SK-N-SH (cell line): ENCODE measurements around the gene MTCH2. TPM values are rescaled to one million over a fixed set of nuclear protein-coding genes. Genes with fewer than 3 reads are reported as not detected.

Experiments
- CTCF ChIA-PET: fragments of 300-600, 350-600 bp; formaldehyde crosslinking; extraction: SDS; loops from one replicate; lab custom pipeline; 2021; lab: Yijun Ruan, JAX
- POLR2A ChIA-PET: fragments of 350-600 bp; sonication (Branson Sonifier 250); formaldehyde crosslinking; extraction: SDS; loops from one replicate; lab custom pipeline; 2020; ENCODE audit warnings: antibody characterized with exemption, inconsistent platforms; lab: Yijun Ruan, JAX
- DNase-seq: peaks from one replicate; pipeline ENCODE4 v3.0.0; 2012
- H2AFZ ChIP-seq: fragments of 200-600 bp; sonication (generic); 2 replicates; pipeline ENCODE4 v1.8.1; 2016; ENCODE audit warnings: antibody characterized with exemption, mild to moderate bottlenecking, low read depth
- H3F3A ChIP-seq: fragments of 200-600 bp; sonication (generic); replicated peaks from 2 replicates; pipeline ENCODE3; 2016; ENCODE audit warnings: antibody characterized with exemption, mild to moderate bottlenecking; ENCODE audit not compliant: insufficient read depth
- H3K27ac ChIP-seq, 2 experiments: fragments of 200-500 bp in 1 of 2; fragments of 200-600 bp in 1 of 2; sonication (Bioruptor generic) in 1 of 2; sonication (generic), shearing (Covaris generic) in 1 of 2; 2 replicates each; pipeline versions ENCODE4 v1.5.1 to v1.6.1; 2014 to 2016; ENCODE audit warnings: low read depth in 2 of 2, inconsistent platforms in 1 of 2, low read length in 1 of 2, mild to moderate bottlenecking in 1 of 2, mixed read lengths in 1 of 2
- H3K27me3 ChIP-seq: fragments of 200-600 bp; sonication (generic), shearing (Covaris generic); 2 replicates; pipeline ENCODE4 v1.6.1; 2016; ENCODE audit warnings: mixed run types; ENCODE audit not compliant: insufficient read depth
- H3K36me3 ChIP-seq, 2 experiments: fragments of 200-500 bp in 1 of 2; fragments of 200-600 bp in 1 of 2; sonication (Bioruptor generic) in 1 of 2; sonication (generic) in 1 of 2; replicated peaks in 1 of 2; 2 replicates each; pipeline versions ENCODE3 to v1.5.1; 2014 to 2016; ENCODE audit warnings: low read length in 1 of 2, mild to moderate bottlenecking in 1 of 2; ENCODE audit not compliant: insufficient read depth in 2 of 2, control insufficient read depth in 1 of 2
- H3K4me1 ChIP-seq, 2 experiments: fragments of 200-500 bp in 1 of 2; fragments of 200-600 bp in 1 of 2; sonication (Bioruptor generic) in 1 of 2; sonication (generic), shearing (Covaris generic) in 1 of 2; 2 replicates each; pipeline versions ENCODE4 v1.5.1 to v1.6.1; 2014 to 2016; ENCODE audit warnings: low read depth in 1 of 2, low read length in 1 of 2, mixed run types in 1 of 2; ENCODE audit not compliant: insufficient read depth in 2 of 2, control insufficient read depth in 1 of 2
- H3K4me2 ChIP-seq: fragments of 200-600 bp; sonication (generic), shearing (Covaris generic); 2 replicates; pipeline ENCODE4 v1.6.1; 2017; ENCODE audit warnings: mixed run types
- H3K4me3 ChIP-seq, 2 experiments: fragments of 200-500 bp in 1 of 2; fragments of 200-600 bp in 1 of 2; sonication (Bioruptor generic) in 1 of 2; sonication (generic), shearing (Covaris generic) in 1 of 2; 2 replicates each; pipeline versions ENCODE4 v1.5.1 to v1.8.1; 2014 to 2016; ENCODE audit warnings: low read depth in 2 of 2, inconsistent platforms in 1 of 2, low read length in 1 of 2, mild to moderate bottlenecking in 1 of 2, mixed read lengths in 1 of 2, moderate library complexity in 1 of 2
- H3K79me2 ChIP-seq: fragments of 200-600 bp; sonication (generic); 2 replicates; pipeline ENCODE4 v1.8.1; 2017; ENCODE audit warnings: mild to moderate bottlenecking; ENCODE audit not compliant: insufficient read depth
- H3K9ac ChIP-seq: fragments of 200-600 bp; sonication (generic); 2 replicates; pipeline ENCODE4 v1.6.1; 2017; ENCODE audit warnings: mixed run types
- H3K9me2 ChIP-seq: fragments of 200-600 bp; sonication (generic); 2 replicates; pipeline ENCODE4 v1.6.1; 2017; ENCODE audit warnings: mixed run types
- H3K9me3 ChIP-seq: fragments of 200-600 bp; sonication (generic); 2 replicates; pipeline ENCODE4 v1.6.1; 2017; ENCODE audit warnings: mixed run types, mild to moderate bottlenecking, moderate library complexity
- H4K20me1 ChIP-seq: fragments of 200-600 bp; sonication (generic); 2 replicates; pipeline ENCODE4 v1.6.1; 2017; ENCODE audit warnings: mild to moderate bottlenecking, mixed run types; ENCODE audit not compliant: insufficient read depth
- CHD2 ChIP-seq: fragments of 150-350 bp; IDR thresholded peaks from 2 replicates; pipeline ENCODE4 v1.6.1; 2018; ENCODE audit warnings: low read length; ENCODE audit not compliant: partially characterized antibody
- ELF1 ChIP-seq: IDR thresholded peaks from 2 replicates; pipeline ENCODE4 v1.4.0; 2012
- EZH2phosphoT487 ChIP-seq: fragments of 200-600 bp; sonication (generic); IDR thresholded peaks from 2 replicates; pipeline ENCODE4 v1.6.1; 2017; ENCODE audit warnings: low read depth, mixed run types, mild to moderate bottlenecking, antibody characterized with exemption, moderate library complexity, borderline replicate concordance
- FOSL2 ChIP-seq: IDR thresholded peaks from 2 replicates; pipeline ENCODE4 v1.4.0; 2012; ENCODE audit warnings: low read depth, mild to moderate bottlenecking, moderate library complexity, borderline replicate concordance
- FOXM1 ChIP-seq: IDR thresholded peaks from 2 replicates; pipeline ENCODE4 v1.4.0; 2012; ENCODE audit warnings: low read depth, mild to moderate bottlenecking
- GATA2 ChIP-seq: sonication (generic); formaldehyde crosslinking; IDR thresholded peaks from 2 replicates; pipeline ENCODE4 v1.5.0; 2020; ENCODE audit warnings: mild to moderate bottlenecking, missing genetic modification reagents
- IRF3 ChIP-seq: fragments of 150-350 bp; IDR thresholded peaks from 2 replicates; pipeline ENCODE4 v1.6.1; 2016; ENCODE audit warnings: mild to moderate bottlenecking, low read depth, low read length
- MAX ChIP-seq: IDR thresholded peaks from 2 replicates; pipeline ENCODE4 v1.4.0; 2012; ENCODE audit warnings: low read depth
- NRF1 ChIP-seq: IDR thresholded peaks from 2 replicates; pipeline ENCODE4 v1.6.1; 2012; ENCODE audit warnings: low read depth, mild to moderate bottlenecking, low read length
- PBX3 ChIP-seq: IDR thresholded peaks from 2 replicates; pipeline ENCODE4; 2012
- RAD21 ChIP-seq: IDR thresholded peaks from 2 replicates; pipeline ENCODE4 v1.6.1; 2012; ENCODE audit warnings: mild to moderate bottlenecking, low read length
- REST ChIP-seq: IDR thresholded peaks from 2 replicates; pipeline ENCODE4 v1.6.1; 2012; ENCODE audit warnings: mild to moderate bottlenecking, low read depth, low read length, moderate library complexity
- RFX5 ChIP-seq: IDR thresholded peaks from 2 replicates; pipeline ENCODE4 v1.6.1; 2012; ENCODE audit warnings: mild to moderate bottlenecking, improper control_type of control experiment, low read length
- SIN3A ChIP-seq: IDR thresholded peaks from 2 replicates; pipeline ENCODE4 v1.6.1; 2012; ENCODE audit warnings: low read depth, mild to moderate bottlenecking, low read length, moderate library complexity, borderline replicate concordance
- TAF1 ChIP-seq: IDR thresholded peaks from 2 replicates; pipeline ENCODE4 v1.6.1; 2012; ENCODE audit warnings: low read depth, mild to moderate bottlenecking, low read length, moderate library complexity, borderline replicate concordance
- TCF12 ChIP-seq: IDR thresholded peaks from 2 replicates; pipeline ENCODE4 v1.4.0; 2012
- YY1 ChIP-seq: IDR thresholded peaks from 2 replicates; pipeline ENCODE4 v1.4.0; 2012; ENCODE audit warnings: low read depth, mild to moderate bottlenecking
- WGBS: methylation state at CpG from one replicate; pipeline ENCODE4 v1.1.6; 2017; ENCODE audit warnings: low lambda C conversion rate; 5-methylcytosine and 5-hydroxymethylcytosine counted together
- polyA plus RNA-seq, 3 experiments: library from polyadenylated mRNA; depleted of rRNA; stranded (reverse); fragments of >200 nt; gene quantifications; 2 replicates each; pipeline ENCODE4 v1.2.3, GENCODE V29; 2012

The MTCH2 gene
- polyA plus RNA-seq, 1 of the 3 experiments (the other 2 are of a cell fraction): 132 TPM

GRCh38 chr11:47583844-47584243, 58.5 kb downstream of the MTCH2 start:
- Histone ChIP-seq H3K4me3 (no peak overlapping the region), H3K9ac (no peak overlapping the region), H3K36me3 (peaks cover 34 to 38% of the 10 kb centered on the region in 2 experiments), H3K79me2 (peaks cover 24% of the 10 kb centered on the region), H3K27ac (no peak overlapping the region), H3F3A (no peaks in the 10 kb centered on the region), H4K20me1 (no peaks in the 10 kb centered on the region), H3K27me3 (no peaks in the 10 kb centered on the region), H3K9me2 (no peaks in the 10 kb centered on the region), H3K4me2 (no peak overlapping the region), H3K4me1 (peaks cover 0 to 9% of the 10 kb centered on the region in 2 experiments; a peak in 3 of 4 replicates), H2AFZ (no peak overlapping the region), H3K9me3 (no peaks in the 10 kb centered on the region)
- ChIA-PET POLR2A (no interaction called here), CTCF (no interaction called here)
- no peak for DNase-seq
- WGBS: 93% methylated on average over 5 of the region's 5 CpGs
- TF ChIP-seq RFX5 (no peak), PBX3 (no peak), MAX (no peak), GATA2 (CRISPR knock-in tag) (no peak), ELF1 (no peak), NRF1 (no peak), RAD21 (no peak), FOXM1 (no peak), TAF1 (no peak), CHD2 (no peak), SIN3A (no peak), TCF12 (no peak), EZH2phosphoT487 (no peak)

- H3K4me2 ChIP-seq: peak within 1 kb of the TSS; percentile 94
- H2AFZ ChIP-seq: peak within 1 kb of the TSS; percentile 84
- peak within 1 kb of the TSS; percentile 69 to 94 for H3K27ac ChIP-seq
- 1% methylated on average over 47 of the region's 72 CpGs for WGBS
- DNase-seq: peak; percentile 94
- ChIA-PET POLR2A (interaction anchor here (0.5 to 2.2 kb wide), 7 partner anchors 10 to 643 kb away, joined by 3 to 18 read pairs (median 3); partner anchors contain the start of genes CSTPP1 and PTPMT1), CTCF (interaction anchor here (1.6 to 2.5 kb wide), 2 partner anchors 11 to 26 kb away, joined by 5 to 14 read pairs; partner anchors contain the start of gene CELF1)
- peak within 1 kb of the TSS; percentile 92 for H3K9ac ChIP-seq
- H3F3A ChIP-seq: peaks cover 7% of the 10 kb centered on the region
- no peaks in the 10 kb centered on the region for H3K9me2 ChIP-seq
- H3K36me3 ChIP-seq: peaks cover 35 to 65% of the 10 kb centered on the region in 2 experiments
- H3K4me1 ChIP-seq: peaks cover 13 to 21% of the 10 kb centered on the region in 2 experiments; a peak in 3 of 4 replicates
- H3K9me3 ChIP-seq: no peaks in the 10 kb centered on the region
- H4K20me1 ChIP-seq: no peaks in the 10 kb centered on the region
- H3K27me3 ChIP-seq: no peaks in the 10 kb centered on the region
- peak within 1 kb of the TSS; percentile 90 to 98 for H3K4me3 ChIP-seq
- peaks cover 64% of the 10 kb centered on the region for H3K79me2 ChIP-seq
- TF ChIP-seq MAX: peak; percentile 96
- no peak for TF ChIP-seq RFX5
- no peak for TF ChIP-seq FOSL2
- TF ChIP-seq TAF1: peak; percentile 98
- no peak for TF ChIP-seq EZH2phosphoT487
- TF ChIP-seq NRF1: no peak
- peak; percentile 79 for TF ChIP-seq REST
- peak; percentile 97 for TF ChIP-seq YY1
- TF ChIP-seq PBX3: no peak
- TF ChIP-seq IRF3: 0 out of 2 replicates have a peak, but pooled peaks have one; percentile 18
These were observed 63.5 kb downstream of the MTCH2 start, which contains the start of the genes KBTBD4 and NDUFS3 for GRCh38 chr11:47578524-47579494. TSS of gene KBTBD4 (minus strand) at chr11:47578970. CDS start at chr11:47578951, 19 bp downstream. TSS of gene NDUFS3 (plus strand) at chr11:47579074. CDS start at chr11:47579092, 18 bp downstream.
